GM21390 (cell line): Measurements from ENCODE around the gene RLN3.

Experiments
- ATAC-seq: cut with Tn5 transposase; IDR thresholded peaks from one replicate; pipeline ENCODE4 v1.9.1; 2021; ENCODE audit not compliant: unreplicated experiment

Gene RLN3

DNA sequence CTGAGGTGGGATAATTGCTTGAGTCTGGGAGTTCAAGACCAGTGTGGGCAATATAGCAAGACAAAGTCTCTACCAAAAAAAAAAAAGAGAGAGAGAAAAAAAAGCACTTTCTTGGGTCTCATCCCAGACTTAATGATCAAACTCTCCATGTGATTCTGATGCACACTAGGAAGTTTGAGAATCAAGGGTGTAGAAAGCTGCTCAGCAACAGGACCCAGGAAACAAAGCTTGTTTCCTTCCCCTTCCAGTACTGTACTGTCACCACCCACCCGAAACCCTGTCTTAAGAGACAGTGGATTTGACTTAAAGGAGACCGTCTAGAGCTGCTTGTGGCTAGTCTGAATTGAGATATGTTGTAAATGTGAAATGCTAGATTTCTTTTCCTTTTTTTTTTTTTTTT, 50.5 kb downstream of the RLN3 start:
- ATAC-seq: no peak
